NCI-H2107 (cell line): Measurements from ENCODE around the gene TSHZ1.

Experiments used
- DNase-seq: peaks from one replicate; lab custom pipeline; 2025; lab: John Stamatoyannopoulos, UW

The TSHZ1 gene

GRCh38 chr18:75220551-75221355, 10.2 kb downstream of the TSHZ1 start:
- DNase-seq: no peak

DNA sequence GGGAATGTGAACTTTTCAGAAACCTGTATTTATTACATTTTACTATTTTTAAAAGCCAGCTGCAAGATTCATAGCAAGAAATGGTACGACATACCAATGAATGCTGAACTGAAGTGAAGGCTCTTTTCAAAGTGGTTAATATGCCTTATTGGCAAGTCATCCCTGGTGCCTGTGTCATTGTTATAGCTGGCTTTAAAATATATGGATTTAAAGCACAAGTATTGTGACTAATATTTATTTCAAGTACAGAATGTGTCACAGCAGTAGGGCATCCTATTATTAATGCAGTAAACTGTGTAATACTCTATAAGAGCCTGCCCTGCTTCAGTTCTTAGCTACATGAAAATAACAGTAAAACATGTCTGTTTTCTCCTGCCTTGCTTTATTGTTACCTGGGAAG, 10.8 kb downstream of the TSHZ1 start:
- no peak for DNase-seq

- no peak for DNase-seq
Observed at GRCh38 chr18:75221897-75222296, 11.3 kb downstream of the TSHZ1 start.

DNA sequence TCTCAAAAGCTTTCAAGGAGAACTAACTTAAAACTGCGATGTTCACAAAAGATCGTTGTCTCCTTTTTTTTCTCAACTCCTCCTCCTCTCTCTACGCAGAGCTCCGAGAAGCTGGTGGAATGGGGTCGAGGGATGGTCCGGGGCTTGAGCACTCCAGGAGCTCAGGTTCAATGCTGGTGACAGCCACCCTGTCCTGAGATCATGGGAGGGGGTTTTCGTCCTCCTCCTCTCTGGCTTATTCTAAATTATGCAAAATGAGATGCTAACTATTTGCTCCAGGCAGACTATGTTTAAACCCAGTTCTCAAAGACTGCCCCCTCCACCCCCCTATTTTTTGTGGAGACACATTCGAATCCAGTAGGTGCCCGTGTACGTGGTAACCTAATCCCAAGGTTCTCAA, 11.8 kb downstream of the TSHZ1 start:
- no peak for DNase-seq

- no peak for DNase-seq
Observed at GRCh38 chr18:75223687-75224347, 13.2 kb downstream of the TSHZ1 start.

- no peak for DNase-seq
Observed at GRCh38 chr18:75226286-75226955, 15.8 kb downstream of the TSHZ1 start.

GRCh38 chr18:75226956-75227316, 16.3 kb downstream of the TSHZ1 start:
- no peak for DNase-seq

DNA sequence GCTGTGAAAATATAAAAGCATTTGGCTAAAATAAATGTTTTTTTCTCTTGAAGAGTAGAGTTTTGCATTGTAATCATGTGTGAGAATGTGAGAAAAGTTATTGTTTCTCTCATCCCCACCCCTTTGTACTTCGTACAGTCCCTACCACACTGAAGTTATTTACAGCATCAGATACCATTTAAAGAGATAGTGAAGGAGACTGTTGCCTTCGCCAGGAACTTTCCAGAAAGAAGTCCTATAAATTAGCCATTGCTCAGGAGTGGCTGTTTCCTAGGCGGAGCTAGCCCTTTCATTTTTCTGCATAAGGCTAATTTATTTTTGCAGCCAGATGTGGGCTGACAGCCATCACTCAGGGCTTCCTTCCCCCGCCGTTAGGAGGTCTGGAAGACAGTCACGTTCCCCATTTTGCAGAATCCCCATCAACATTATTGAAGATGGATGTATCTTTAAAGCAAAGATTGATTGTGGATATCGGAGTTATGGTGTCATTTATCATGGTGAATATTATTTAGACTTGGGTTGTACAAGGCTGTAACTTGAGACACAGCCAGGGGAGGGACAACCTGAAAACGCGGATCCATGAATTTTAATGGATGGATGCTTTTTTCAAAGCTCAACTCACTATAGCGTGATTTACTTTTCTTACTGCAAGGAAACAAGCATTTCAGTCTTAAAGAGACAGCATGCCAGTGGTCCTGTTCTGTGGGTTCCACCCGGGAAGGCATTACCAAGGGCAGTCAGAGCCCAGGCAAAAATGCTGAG, 17.1 kb downstream of the TSHZ1 start:
- DNase-seq: no peak

DNA sequence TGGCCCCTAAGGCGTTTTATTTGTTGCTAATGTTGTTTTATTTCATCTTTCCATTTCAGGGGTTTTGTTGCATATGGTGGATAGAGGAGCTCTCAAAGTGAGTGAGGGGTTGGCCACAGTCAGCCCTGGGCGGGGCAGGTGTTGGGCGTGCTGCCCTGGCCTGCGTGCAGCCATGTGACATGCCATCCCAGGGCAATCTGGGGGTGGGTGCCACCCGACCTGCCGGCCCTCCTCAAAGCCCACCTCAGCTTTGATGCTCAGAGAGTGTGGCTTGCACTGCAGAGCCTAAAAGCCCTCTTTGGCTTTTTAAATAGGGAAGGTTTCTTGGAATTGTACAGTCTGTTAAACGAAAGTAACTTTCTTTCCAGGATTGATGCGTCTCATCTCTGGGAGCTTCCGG, 18.4 kb downstream of the TSHZ1 start:
- no peak for DNase-seq

DNA sequence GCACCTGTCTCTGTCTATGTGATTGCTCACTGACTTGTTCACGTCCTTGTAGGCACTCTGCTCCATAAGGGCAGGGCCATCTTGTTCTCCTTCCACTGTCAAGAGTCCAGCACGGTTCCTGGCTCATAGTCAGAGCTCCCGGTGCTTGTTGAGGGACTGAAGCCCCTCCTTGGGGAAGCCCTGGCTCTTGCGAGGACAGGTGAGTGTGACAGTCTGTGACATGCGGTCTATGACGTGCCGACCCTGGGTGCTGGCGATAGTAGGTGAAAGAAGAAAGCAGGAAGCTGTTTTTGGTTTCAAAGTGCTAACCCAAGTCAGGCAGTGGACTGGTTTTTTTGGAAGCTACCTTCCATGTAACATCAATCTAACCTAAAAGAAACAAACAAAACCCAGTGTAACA, 18.8 kb downstream of the TSHZ1 start:
- DNase-seq: no peak

- DNase-seq: no peak
Observed at GRCh38 chr18:75230163-75231052, 19.8 kb downstream of the TSHZ1 start.

DNA sequence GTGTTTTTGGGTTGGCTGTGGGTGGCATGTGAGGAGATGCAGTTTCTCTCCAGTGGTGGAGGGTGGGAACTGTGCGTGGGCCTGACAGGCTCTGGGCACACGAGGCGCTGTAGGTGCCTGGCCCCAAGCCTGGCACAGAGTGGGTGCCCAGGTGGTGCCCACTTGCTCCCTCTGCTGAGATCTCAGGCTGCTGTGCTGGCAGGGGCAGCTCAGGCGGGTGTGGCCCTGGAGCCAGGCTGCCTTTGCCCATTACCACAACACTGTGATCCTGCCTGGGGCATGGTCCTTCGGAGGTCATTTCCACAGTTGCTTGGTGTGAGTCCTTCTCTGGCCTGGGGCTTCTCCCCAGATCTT, 20.4 kb downstream of the TSHZ1 start:
- DNase-seq: no peak

- no peak for DNase-seq
Observed at GRCh38 chr18:75234901-75235300, 24.3 kb downstream of the TSHZ1 start.

DNA sequence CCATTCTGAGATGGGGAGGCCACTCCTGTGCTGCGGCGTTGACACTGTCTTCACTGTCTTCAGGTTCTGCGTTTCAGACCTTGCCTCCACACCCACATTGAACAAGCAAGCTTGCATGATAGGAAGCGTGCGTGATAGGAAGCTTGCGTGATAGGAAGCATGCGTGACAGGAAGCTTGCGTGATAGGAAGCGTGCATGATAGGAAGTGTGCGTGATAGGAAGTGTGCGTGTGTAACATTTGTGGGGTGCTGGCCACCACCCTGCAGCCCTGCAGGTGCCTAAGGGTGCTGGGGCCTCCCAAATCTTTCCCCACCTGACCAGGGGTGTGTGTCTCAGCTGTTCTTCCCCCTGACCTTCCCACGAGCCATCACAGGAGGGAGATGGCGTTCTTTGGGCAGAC, 25.3 kb downstream of the TSHZ1 start:
- DNase-seq: no peak

GRCh38 chr18:75238100-75238499, 27.5 kb downstream of the TSHZ1 start:
- DNase-seq: no peak

DNA sequence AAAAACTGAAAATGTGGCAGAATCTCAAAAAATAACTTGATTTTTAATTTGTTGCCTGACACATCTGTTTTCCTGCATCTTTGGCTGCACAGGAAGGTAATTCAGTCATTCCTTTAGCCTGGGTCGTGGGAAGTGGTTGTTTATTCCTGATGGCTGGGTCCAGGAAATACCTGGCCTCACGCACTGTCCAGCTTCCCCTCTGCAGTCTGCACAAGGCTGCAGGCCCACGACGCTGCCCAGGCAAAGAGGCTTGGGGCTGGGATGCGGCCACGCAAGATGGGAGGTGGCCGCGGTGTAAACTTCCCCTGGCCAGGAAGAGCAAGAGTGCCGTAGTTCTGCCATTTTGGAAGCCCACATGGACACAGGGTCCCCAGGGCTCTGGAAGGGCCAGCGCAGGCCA, 28.2 kb downstream of the TSHZ1 start:
- no peak for DNase-seq

DNA sequence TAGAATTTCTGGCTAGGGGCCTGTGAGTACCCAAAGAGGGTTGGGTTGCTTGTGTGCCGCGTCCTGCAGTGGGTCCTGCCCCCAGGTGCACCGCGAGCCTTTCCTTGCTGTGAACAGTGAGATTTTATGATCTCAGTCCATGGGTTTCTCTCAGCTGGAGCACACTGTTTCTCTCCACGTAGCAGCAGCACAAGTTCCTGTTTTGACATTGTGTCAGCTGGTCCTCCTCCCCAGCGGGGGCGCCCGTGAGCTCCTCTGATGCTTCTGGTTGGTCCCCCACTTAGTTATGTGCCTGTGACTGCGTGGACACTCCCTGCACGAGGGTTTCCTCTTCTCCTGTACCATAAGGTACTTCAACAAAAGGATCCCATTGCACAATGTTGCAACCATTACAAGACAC, 29.8 kb downstream of the TSHZ1 start:
- DNase-seq: no peak

- no peak for DNase-seq
Observed at GRCh38 chr18:75241705-75242104, 31.1 kb downstream of the TSHZ1 start.

DNA sequence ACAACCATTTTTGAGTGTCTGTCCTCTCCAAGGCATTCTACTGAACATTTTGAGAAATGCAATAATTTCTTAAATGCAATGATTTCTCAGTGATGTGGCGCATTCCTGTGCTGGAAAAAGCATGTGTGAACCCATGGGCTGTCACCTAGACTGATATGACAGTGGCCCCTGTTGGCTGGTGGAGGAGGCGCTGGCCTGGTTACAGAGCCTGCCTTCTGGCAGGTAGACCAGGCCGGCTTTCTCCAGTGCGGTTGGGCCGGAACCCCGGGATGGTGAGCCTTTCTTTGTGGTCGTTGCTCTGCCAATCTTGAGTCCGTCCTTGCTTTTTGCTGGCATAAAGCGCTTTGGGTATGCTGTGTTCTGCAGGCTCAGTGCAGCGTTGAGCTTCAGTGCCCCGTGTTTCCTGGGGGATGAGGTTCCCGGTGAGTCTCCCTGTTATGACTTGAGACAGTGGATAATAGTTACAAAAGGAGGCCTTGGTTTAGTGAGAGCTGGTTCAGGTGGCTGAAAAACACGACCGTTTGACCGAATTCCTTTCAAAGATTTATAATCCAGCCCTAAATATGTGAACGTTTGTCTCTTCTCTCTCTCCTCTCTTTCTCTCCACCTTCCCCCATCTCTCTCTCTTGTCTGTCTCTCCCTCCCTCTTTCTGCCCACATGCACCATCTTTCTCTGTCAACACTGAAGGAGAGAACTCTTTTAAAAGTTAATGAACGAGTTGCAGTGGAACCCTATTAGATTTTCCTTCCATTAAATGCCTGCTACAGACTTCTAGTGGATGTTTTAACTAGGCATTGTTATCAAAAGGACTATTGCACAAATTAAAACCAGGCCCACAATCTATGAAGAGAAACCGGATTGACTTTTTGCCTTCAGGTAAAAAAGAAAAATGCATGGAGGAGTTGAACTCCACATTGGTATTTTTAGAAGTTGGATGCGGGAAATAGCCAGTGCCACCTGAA, 34.0 kb downstream of the TSHZ1 start:
- no peak for DNase-seq
